Neural crest cell (in vitro differentiated cells): ENCODE measurements around the gene PLEKHG4. TPM values are rescaled to one million over a fixed set of nuclear protein-coding genes. Genes with fewer than 3 reads are reported as not detected.

Experiments used
- DNase-seq: peaks from one replicate; pipeline ENCODE4 v3.0.0; 2021; ENCODE audit warnings: low read depth, mixed read lengths, low spot score
- H3K27ac Mint-ChIP-seq: one replicate; pipeline ENCODE4 v1.8.0; 2021; ENCODE audit warnings: mild to moderate bottlenecking, mixed read lengths; ENCODE audit not compliant: unreplicated experiment
- H3K27me3 Mint-ChIP-seq: 2 replicates; pipeline ENCODE4 v1.8.0; 2021; ENCODE audit warnings: low read depth, mild to moderate bottlenecking, mixed read lengths
- H3K36me3 Mint-ChIP-seq: 2 replicates; pipeline ENCODE4 v1.8.0; 2021; ENCODE audit warnings: low read depth, mild to moderate bottlenecking, mixed read lengths
- H3K4me1 Mint-ChIP-seq: 2 replicates; pipeline ENCODE4 v1.8.0; 2021; ENCODE audit warnings: mixed read lengths
- H3K4me3 Mint-ChIP-seq: one replicate; pipeline ENCODE4 v1.8.0; 2021; ENCODE audit warnings: mild to moderate bottlenecking, mixed read lengths
- H3K9me3 Mint-ChIP-seq: 2 replicates; pipeline ENCODE4 v1.8.0; 2021; ENCODE audit warnings: mixed read lengths
- CTCF ChIP-seq: fragments of 200-600 bp; sonication (generic); conservative IDR thresholded peaks from 2 replicates; pipeline ENCODE4 v1.5.0; 2021; ENCODE audit warnings: antibody characterized with exemption, mild to moderate bottlenecking
- total RNA-seq: library from RNA; stranded (reverse); gene quantifications from 2 replicates; pipeline ENCODE4 v1.2.1, GENCODE V29; 2021

PLEKHG4 gene
- total RNA-seq, 1 donor from 2014 or later = 4.0 TPM

DNA sequence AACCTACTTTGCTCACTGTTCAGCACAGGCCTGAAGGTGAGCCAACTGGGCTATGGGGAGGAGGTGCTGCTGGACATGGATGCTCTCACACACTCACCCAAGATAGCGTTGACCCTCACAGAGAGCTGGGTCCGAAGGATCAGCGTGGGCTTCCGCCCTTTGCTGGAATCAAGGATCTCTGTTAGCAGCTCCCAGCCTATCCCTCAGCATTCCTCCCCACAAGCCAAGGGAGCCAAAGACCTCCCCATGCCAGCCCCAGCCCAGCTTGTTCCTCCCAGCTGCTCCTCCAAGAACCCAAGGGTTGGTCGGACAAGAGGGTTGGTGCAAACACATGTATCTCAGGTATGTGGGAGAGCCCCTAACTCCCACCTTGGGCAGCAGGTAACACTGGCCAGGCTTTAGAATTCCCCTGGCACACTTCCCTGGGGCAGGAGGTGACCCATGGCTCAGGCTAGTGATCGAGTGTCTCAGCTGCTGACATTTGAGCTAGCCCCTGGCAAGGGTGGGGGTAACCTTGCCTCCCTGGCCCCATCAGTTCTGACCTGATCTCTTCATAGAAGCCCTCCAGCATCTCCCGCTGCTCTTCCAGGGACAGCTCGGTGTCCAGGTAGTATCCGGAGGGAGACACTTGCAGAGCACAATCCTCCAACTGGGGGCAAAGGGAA lies 40.4 kb upstream of the PLEKHG4 start:
- H3K9me3 Mint-ChIP-seq = no peaks in the 10 kb centered on the region
- peaks cover 12% of the 10 kb centered on the region for H3K36me3 Mint-ChIP-seq

DNA sequence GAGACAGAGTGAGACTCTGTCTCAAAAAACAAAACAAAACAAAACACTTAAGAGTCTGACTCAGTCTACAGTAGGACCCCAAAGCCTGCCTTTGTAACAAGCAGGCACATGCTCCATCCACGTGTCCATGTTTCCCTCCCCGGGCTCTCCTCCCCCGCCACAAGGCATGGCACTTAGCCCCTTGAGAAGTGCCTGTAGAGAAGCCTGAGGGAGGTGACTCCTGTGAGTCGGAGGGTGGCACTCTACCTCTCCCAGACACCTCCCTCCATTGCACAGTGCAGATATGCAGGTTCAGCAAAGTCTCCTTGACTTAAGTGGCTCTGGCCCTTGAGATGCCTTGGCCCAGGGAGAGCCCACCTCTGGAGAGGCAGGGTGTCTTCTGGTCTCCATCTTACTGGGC lies 38.8 kb upstream of the PLEKHG4 start:
- no peak for TF ChIP-seq CTCF
- H3K9me3 Mint-ChIP-seq = no peaks in the 10 kb centered on the region
- H3K36me3 Mint-ChIP-seq = peaks cover 12% of the 10 kb centered on the region
- peaks cover 22% of the 10 kb centered on the region for H3K4me1 Mint-ChIP-seq
- DNase-seq = no peak
- H3K27ac Mint-ChIP-seq = no peak overlapping the region
- H3K4me3 Mint-ChIP-seq = no peak overlapping the region
- no peaks in the 10 kb centered on the region for H3K27me3 Mint-ChIP-seq

More for the DNA sequence above, 40.4 kb upstream of the PLEKHG4 start:
- H3K4me1 Mint-ChIP-seq = peaks cover 14% of the 10 kb centered on the region
- H3K27me3 Mint-ChIP-seq = no peaks in the 10 kb centered on the region
- no peak for TF ChIP-seq CTCF
- DNase-seq = no peak
- no peak overlapping the region for H3K4me3 Mint-ChIP-seq
- peak overlapping the region; percentile 24 for H3K27ac Mint-ChIP-seq

- H3K4me3 Mint-ChIP-seq = peak overlapping the region; percentile 67
- no peaks in the 10 kb centered on the region for H3K27me3 Mint-ChIP-seq
- peaks cover 8% of the 10 kb centered on the region for H3K36me3 Mint-ChIP-seq
- peaks cover 26% of the 10 kb centered on the region for H3K4me1 Mint-ChIP-seq
- DNase-seq = no peak
- no peaks in the 10 kb centered on the region for H3K9me3 Mint-ChIP-seq
- H3K27ac Mint-ChIP-seq = peak overlapping the region; percentile 30
- TF ChIP-seq CTCF = no peak
Observed at GRCh38 chr16:67241008-67241900, 38.1 kb upstream of the PLEKHG4 start.

DNA sequence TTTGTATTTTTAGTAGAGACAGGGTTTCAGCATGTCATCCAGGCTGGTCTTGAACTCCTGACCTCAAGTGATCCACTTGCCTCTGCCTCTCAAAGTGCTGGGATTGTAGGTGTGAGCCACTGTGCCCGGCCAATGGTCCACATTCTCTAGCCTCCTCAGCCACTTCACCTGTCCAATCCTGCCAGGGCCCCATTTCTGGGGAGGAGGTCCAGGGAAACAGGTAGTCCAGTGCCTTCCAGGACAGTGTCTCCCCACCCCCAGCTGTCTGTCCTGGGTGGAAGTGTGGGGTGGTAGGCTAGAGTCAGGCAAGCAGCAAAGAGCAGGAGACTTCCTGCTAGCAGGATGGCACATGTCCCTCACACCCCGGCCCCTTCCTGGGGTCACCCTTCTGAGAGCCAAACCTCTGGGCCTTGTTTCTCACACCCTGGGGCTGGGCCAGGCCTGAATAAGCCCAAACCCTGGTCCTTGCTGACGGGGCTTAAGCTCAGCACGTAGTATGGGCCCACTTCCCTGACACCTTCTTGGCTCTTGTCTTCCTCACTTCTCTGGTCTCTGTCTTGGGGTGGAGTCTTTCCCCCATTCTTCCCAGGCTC lies 37.1 kb upstream of the PLEKHG4 start:
- TF ChIP-seq CTCF = no peak
- DNase-seq = no peak
- Mint-ChIP-seq H3K36me3 (peaks cover 4% of the 10 kb centered on the region), H3K27ac (no peak overlapping the region), H3K27me3 (no peaks in the 10 kb centered on the region), H3K4me1 (peaks cover 26% of the 10 kb centered on the region), H3K9me3 (no peaks in the 10 kb centered on the region), H3K4me3 (no peak overlapping the region)

GRCh38 chr16:67243481-67243880 lies 35.9 kb upstream of the PLEKHG4 start:
- Mint-ChIP-seq H3K9me3 (no peaks in the 10 kb centered on the region), H3K4me3 (peak overlapping the region; percentile 38), H3K4me1 (peaks cover 28% of the 10 kb centered on the region), H3K27me3 (peaks cover 10% of the 10 kb centered on the region), H3K36me3 (no peaks in the 10 kb centered on the region), H3K27ac (no peak overlapping the region)
- no peak for DNase-seq
- no peak for TF ChIP-seq CTCF
